Astrocyte (in vitro differentiated cells and primary cell): ENCODE results near the gene ADCY3.

Experiments used
- CTCF ChIP-seq: IDR thresholded peaks from 2 replicates; pipeline ENCODE4 v1.5.1; 2011; ENCODE audit warnings: low read depth, mild to moderate bottlenecking, inconsistent platforms, low read length, moderate library complexity; ENCODE audit not compliant: insufficient read depth
- EZH2 ChIP-seq: IDR thresholded peaks from 2 replicates; pipeline ENCODE4 v1.6.1; 2012; ENCODE audit warnings: mild to moderate bottlenecking, low read length, inconsistent platforms; ENCODE audit not compliant: insufficient read depth

- TF ChIP-seq CTCF = no peak
- no peak for TF ChIP-seq EZH2
Observed at GRCh38 chr2:24830786-24831185, 89.3 kb downstream of the ADCY3 start.
